SU-DHL-6 (cell line): Measurements from ENCODE around the gene FGD4.

ENCODE experiments used
- H2AFZ ChIP-seq: fragments of 200-600 bp; sonication (generic); 2 replicates; pipeline ENCODE4 v1.6.1; 2014; ENCODE audit warnings: low read depth, mild to moderate bottlenecking, moderate library complexity, mixed read lengths, antibody characterized with exemption, low read length; ENCODE audit not compliant: severe bottlenecking
- H3F3A ChIP-seq: fragments of 200-600 bp; shearing (Covaris generic); 2 replicates; pipeline ENCODE4 v1.6.0; 2016; ENCODE audit warnings: antibody characterized with exemption, mild to moderate bottlenecking; ENCODE audit not compliant: insufficient read depth
- H3K27ac ChIP-seq: fragments of 200-600 bp; sonication (generic); 2 replicates; pipeline ENCODE4 v1.5.1; 2016; ENCODE audit warnings: low read depth, mild to moderate bottlenecking, low read length, moderate library complexity, mixed read lengths
- H3K27me3 ChIP-seq: fragments of 200-600 bp; sonication (generic), shearing (Covaris generic); 2 replicates; pipeline ENCODE4 v1.6.0; 2014; ENCODE audit warnings: mild to moderate bottlenecking, low read length
- H3K36me3 ChIP-seq: fragments of 200-600 bp; sonication (generic); 2 replicates; pipeline ENCODE4 v1.6.1; 2014; ENCODE audit warnings: mild to moderate bottlenecking, low read length, mixed read lengths
- H3K4me2 ChIP-seq: fragments of 300-600, 200-600 bp; shearing (Covaris generic), sonication (generic); 2 replicates; pipeline ENCODE4 v1.6.0; 2014; ENCODE audit warnings: low read length, low read depth, mild to moderate bottlenecking; ENCODE audit not compliant: poor library complexity, severe bottlenecking
- H3K4me3 ChIP-seq: fragments of 200-600 bp; sonication (generic); 2 replicates; pipeline ENCODE4 v1.5.1; 2014; ENCODE audit warnings: antibody characterized with exemption, low read length, mild to moderate bottlenecking, mixed read lengths; ENCODE audit not compliant: insufficient read depth, poor library complexity, severe bottlenecking
- H3K79me2 ChIP-seq: fragments of 200-600 bp; sonication (generic); 2 replicates; pipeline ENCODE4 v1.6.1; 2014; ENCODE audit warnings: mild to moderate bottlenecking, low read length, moderate library complexity; ENCODE audit not compliant: insufficient read depth
- H3K9ac ChIP-seq: fragments of 200-600 bp; sonication (generic); 2 replicates; pipeline ENCODE4 v1.7.0; 2014; ENCODE audit warnings: mild to moderate bottlenecking, low read length
- H3K9me2 ChIP-seq: fragments of 200-600 bp; sonication (generic); replicated peaks from 2 replicates; pipeline ENCODE4 v1.6.1; 2014; ENCODE audit warnings: low read length; ENCODE audit not compliant: insufficient read depth
- H3K9me3 ChIP-seq: fragments of 200-600 bp; sonication (generic); 2 replicates; pipeline ENCODE4 v1.6.1; 2014; ENCODE audit warnings: low read length, mixed read lengths; ENCODE audit not compliant: insufficient read depth
- H4K20me1 ChIP-seq: fragments of 200-600 bp; sonication (generic); 2 replicates; pipeline ENCODE4 v1.6.1; 2014; ENCODE audit warnings: low read depth, mild to moderate bottlenecking, antibody characterized with exemption, low read length, moderate library complexity, mixed read lengths
- CTCF ChIP-seq: fragments of 200-600 bp; sonication (generic); IDR thresholded peaks from one replicate; pipeline ENCODE4 v1.5.1; 2017; ENCODE audit warnings: antibody characterized with exemption, mild to moderate bottlenecking, low read length, moderate library complexity; ENCODE audit not compliant: insufficient read depth, poor library complexity, severe bottlenecking
- EZH2phosphoT487 ChIP-seq: fragments of 200-600 bp; sonication (generic), shearing (Covaris generic); conservative IDR thresholded peaks from 2 replicates; pipeline ENCODE4 v1.6.1; 2018; ENCODE audit warnings: mild to moderate bottlenecking, antibody characterized with exemption, low read length, moderate library complexity, mixed read lengths

FGD4 gene

GRCh38 chr12:32398181-32398580 is 1.2 kb upstream of the FGD4 start:
- Histone ChIP-seq H3K9ac (no peak overlapping the region), H3K4me3 (no peak overlapping the region), H3K4me2 (no peak overlapping the region)

GRCh38 chr12:32398816-32399369 is 465 bp upstream of the FGD4 start:
- TF ChIP-seq CTCF = no peak
- TF ChIP-seq EZH2phosphoT487 = no peak
- Histone ChIP-seq H3K79me2 (no peaks in the 10 kb centered on the region), H3K27ac (no peak overlapping the region), H3F3A (peaks cover 18% of the 10 kb centered on the region), H3K9ac (peak overlapping the region; percentile 61), H3K9me2 (no peaks in the 10 kb centered on the region), H3K4me3 (peak overlapping the region; percentile 67), H3K4me2 (peak overlapping the region; percentile 63), H3K9me3 (no peaks in the 10 kb centered on the region), H3K36me3 (no peaks in the 10 kb centered on the region), H3K27me3 (no peaks in the 10 kb centered on the region), H4K20me1 (no peaks in the 10 kb centered on the region), H2AFZ (peak overlapping the region; percentile 95)

More at GRCh38 chr12:32398181-32398580, 1.2 kb upstream of the FGD4 start:
- H3K27ac ChIP-seq = no peak overlapping the region
- TF ChIP-seq EZH2phosphoT487 (no peak), CTCF (no peak)
- H3K79me2 ChIP-seq = no peaks in the 10 kb centered on the region
- no peaks in the 10 kb centered on the region for H4K20me1 ChIP-seq
- H3K36me3 ChIP-seq = no peaks in the 10 kb centered on the region
- no peaks in the 10 kb centered on the region for H3K27me3 ChIP-seq
- no peak overlapping the region for H2AFZ ChIP-seq
- peaks cover 18% of the 10 kb centered on the region for H3F3A ChIP-seq
- no peaks in the 10 kb centered on the region for H3K9me3 ChIP-seq
- H3K9me2 ChIP-seq = no peaks in the 10 kb centered on the region

GRCh38 chr12:32400114-32400672 is 835 bp downstream of the FGD4 start:
- H3K9me2 ChIP-seq = no peaks in the 10 kb centered on the region
- H3K9ac ChIP-seq = peak overlapping the region; percentile 61
- peak overlapping the region; percentile 63 for H3K4me2 ChIP-seq
- H3K79me2 ChIP-seq = no peaks in the 10 kb centered on the region
- peak overlapping the region; percentile 95 for H2AFZ ChIP-seq
- no peaks in the 10 kb centered on the region for H3K36me3 ChIP-seq
- no peaks in the 10 kb centered on the region for H3K9me3 ChIP-seq
- peak overlapping the region; percentile 67 for H3K4me3 ChIP-seq
- peaks cover 18% of the 10 kb centered on the region for H3F3A ChIP-seq
- H3K27me3 ChIP-seq = no peaks in the 10 kb centered on the region
- no peaks in the 10 kb centered on the region for H4K20me1 ChIP-seq
- no peak overlapping the region for H3K27ac ChIP-seq
- TF ChIP-seq EZH2phosphoT487 (no peak), CTCF (no peak)
